SIG-M5 (cell line): ENCODE data around the gene SUGCT.

ENCODE experiments used
- DNase-seq: peaks from one replicate; lab custom pipeline; 2025; lab: John Stamatoyannopoulos, UW

SUGCT gene

GRCh38 chr7:40263752-40264390 lies 129.1 kb downstream of the SUGCT start:
- no peak for DNase-seq

- DNase-seq, result no peak
Observed at GRCh38 chr7:40267583-40267982, 132.8 kb downstream of the SUGCT start.

- DNase-seq, result peak; percentile 95
Observed at GRCh38 chr7:40268810-40269209, 134.0 kb downstream of the SUGCT start.

GRCh38 chr7:40276061-40276460 lies 141.3 kb downstream of the SUGCT start:
- DNase-seq, result no peak

GRCh38 chr7:40279991-40280390 lies 145.2 kb downstream of the SUGCT start:
- no peak for DNase-seq

GRCh38 chr7:40282858-40283257 lies 148.1 kb downstream of the SUGCT start:
- DNase-seq, result no peak

- DNase-seq, result no peak
Observed at GRCh38 chr7:40283391-40283790, 148.6 kb downstream of the SUGCT start.

GRCh38 chr7:40288827-40289226 lies 154.0 kb downstream of the SUGCT start:
- no peak for DNase-seq

GRCh38 chr7:40297741-40298311 lies 163.0 kb downstream of the SUGCT start:
- DNase-seq, result no peak

- no peak for DNase-seq
Observed at GRCh38 chr7:40298421-40298820, 163.6 kb downstream of the SUGCT start.

- DNase-seq, result no peak
Observed at GRCh38 chr7:40299097-40299496, 164.3 kb downstream of the SUGCT start.

- DNase-seq, result no peak
Observed at GRCh38 chr7:40300146-40300670, 165.4 kb downstream of the SUGCT start.

- no peak for DNase-seq
Observed at GRCh38 chr7:40301486-40302068, 166.8 kb downstream of the SUGCT start.

- DNase-seq, result no peak
Observed at GRCh38 chr7:40303996-40304395, 169.2 kb downstream of the SUGCT start.

- DNase-seq, result no peak
Observed at GRCh38 chr7:40305229-40305628, 170.4 kb downstream of the SUGCT start.

- no peak for DNase-seq
Observed at GRCh38 chr7:40306025-40306424, 171.2 kb downstream of the SUGCT start.

- DNase-seq, result no peak
Observed at GRCh38 chr7:40306596-40306995, 171.8 kb downstream of the SUGCT start.

GRCh38 chr7:40310258-40310657 lies 175.5 kb downstream of the SUGCT start:
- DNase-seq, result no peak

GRCh38 chr7:40311307-40311706 lies 176.5 kb downstream of the SUGCT start:
- DNase-seq, result no peak

GRCh38 chr7:40315277-40315676 lies 180.5 kb downstream of the SUGCT start:
- no peak for DNase-seq

GRCh38 chr7:40316176-40316575 lies 181.4 kb downstream of the SUGCT start:
- no peak for DNase-seq

GRCh38 chr7:40324914-40325313 lies 190.1 kb downstream of the SUGCT start:
- no peak for DNase-seq

GRCh38 chr7:40327113-40327512 lies 192.3 kb downstream of the SUGCT start:
- DNase-seq, result no peak

- DNase-seq, result no peak
Observed at GRCh38 chr7:40327873-40328272, 193.1 kb downstream of the SUGCT start.
